OCI-LY1 (cell line): ENCODE results near the gene SMCHD1.

Source experiments
- H2AFZ ChIP-seq: fragments of 200-600 bp; sonication (generic), shearing (Covaris generic); 2 replicates; pipeline ENCODE4 v1.6.0; 2014; ENCODE audit warnings: antibody characterized with exemption, mild to moderate bottlenecking, low read length
- H3F3A ChIP-seq: fragments of 200-600 bp; sonication (generic), shearing (Covaris generic); 2 replicates; pipeline ENCODE4 v1.6.0; 2014; ENCODE audit warnings: mild to moderate bottlenecking, antibody characterized with exemption, low read length, moderate library complexity; ENCODE audit not compliant: insufficient read depth
- H3K27ac ChIP-seq: fragments of 200-600 bp; sonication (generic); 2 replicates; pipeline ENCODE4 v1.5.1; 2014; ENCODE audit warnings: low read length, mixed run types, mild to moderate bottlenecking, low read depth; ENCODE audit not compliant: poor library complexity, severe bottlenecking
- H3K27me3 ChIP-seq: fragments of 200-600 bp; sonication (generic); 2 replicates; pipeline ENCODE4 v1.6.0; 2014; ENCODE audit warnings: antibody characterized with exemption, mild to moderate bottlenecking, low read length, moderate library complexity; ENCODE audit not compliant: insufficient read depth
- H3K36me3 ChIP-seq: fragments of 200-600 bp; sonication (generic); 2 replicates; pipeline ENCODE4 v1.6.1; 2014; ENCODE audit warnings: mild to moderate bottlenecking, antibody characterized with exemption, low read length, moderate library complexity, mixed read lengths; ENCODE audit not compliant: insufficient read depth
- H3K4me1 ChIP-seq: fragments of 200-600 bp; sonication (generic); 2 replicates; pipeline ENCODE4 v1.5.1; 2014; ENCODE audit warnings: mild to moderate bottlenecking, low read length, moderate library complexity; ENCODE audit not compliant: insufficient read depth, severe bottlenecking
- H3K4me2 ChIP-seq: fragments of 200-600 bp; sonication (generic), shearing (Covaris generic); 2 replicates; pipeline ENCODE4 v1.6.1; 2014; ENCODE audit warnings: low read length
- H3K4me3 ChIP-seq: fragments of 200-600 bp; sonication (generic); 2 replicates; pipeline ENCODE4 v1.5.1; 2014; ENCODE audit warnings: low read length, low read depth, mild to moderate bottlenecking, mixed read lengths; ENCODE audit not compliant: poor library complexity, severe bottlenecking
- H3K79me2 ChIP-seq: fragments of 200-600 bp; shearing (Covaris generic); 2 replicates; pipeline ENCODE4 v1.6.1; 2016; ENCODE audit warnings: mixed run types, low read length, mixed read lengths; ENCODE audit not compliant: insufficient read depth
- H3K9ac ChIP-seq: fragments of 200-600 bp; sonication (generic), shearing (Covaris generic); 2 replicates; pipeline ENCODE4 v1.6.1; 2014; ENCODE audit warnings: mild to moderate bottlenecking, low read length, mixed read lengths
- H3K9me2 ChIP-seq: fragments of 200-600 bp; sonication (generic), shearing (Covaris generic); 2 replicates; pipeline ENCODE4 v1.6.1; 2014; ENCODE audit warnings: low read depth, mild to moderate bottlenecking, low read length, mixed read lengths
- H3K9me3 ChIP-seq: fragments of 200-600 bp; shearing (Covaris generic); 2 replicates; pipeline ENCODE4 v1.6.1; 2014; ENCODE audit warnings: low read length, mixed read lengths
- H4K20me1 ChIP-seq: fragments of 200-600 bp; sonication (generic), shearing (Covaris generic); 2 replicates; pipeline ENCODE4 v1.6.0; 2016; ENCODE audit warnings: mild to moderate bottlenecking, low read length; ENCODE audit not compliant: insufficient read depth
- EZH2 ChIP-seq: fragments of 200-600 bp; sonication (generic), shearing (Covaris generic); IDR thresholded peaks from 2 replicates; pipeline ENCODE4 v1.8.0; 2017; ENCODE audit warnings: borderline replicate concordance, mixed run types, mild to moderate bottlenecking, antibody characterized with exemption, low read length, moderate library complexity, mixed read lengths
- TF ChIP-seq, protein P1 (sequence below): fragments of 200-600 bp; sonication (generic), shearing (Covaris generic); IDR thresholded peaks from 2 replicates; pipeline ENCODE4 v1.5.1; 2017; ENCODE audit warnings: mild to moderate bottlenecking, antibody characterized with exemption, low read length, moderate library complexity, mixed read lengths

The SMCHD1 gene

DNA sequence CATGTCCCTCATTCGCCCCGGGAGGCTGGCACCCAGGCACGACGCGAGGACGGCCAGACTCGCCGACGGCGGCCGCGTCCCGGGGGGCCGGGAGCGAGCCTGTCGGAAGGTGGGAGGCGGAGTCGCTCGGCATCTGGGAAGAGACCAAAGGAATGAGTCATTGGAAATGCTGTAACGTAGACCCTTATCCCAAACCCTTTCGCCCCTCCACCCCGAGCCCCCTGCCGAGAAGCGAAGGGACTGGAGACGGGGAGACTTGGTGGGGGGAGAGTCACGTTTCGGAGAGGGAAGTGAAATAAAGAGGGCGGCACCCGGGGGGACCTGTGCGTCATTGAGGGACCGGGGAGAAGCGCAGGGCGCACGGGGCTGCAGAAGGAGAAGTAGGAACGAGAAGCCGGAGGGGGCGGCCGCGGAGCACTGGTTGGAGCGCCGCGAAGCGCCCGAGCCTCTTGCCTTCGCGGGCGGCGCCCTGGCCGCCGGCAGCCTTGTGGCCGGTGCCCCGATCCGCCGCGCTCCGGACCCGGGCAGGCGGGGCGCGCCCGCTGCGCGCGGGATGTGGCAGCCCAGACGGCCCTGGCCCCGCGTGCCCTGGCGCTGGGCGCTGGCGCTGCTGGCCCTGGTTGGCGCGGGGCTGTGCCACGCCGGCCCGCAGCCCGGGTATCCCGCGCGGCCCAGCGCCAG is 191.2 kb downstream of the SMCHD1 start, which contains the start of gene EMILIN2:
Gene EMILIN2 (plus strand): TSS at position 371 of the 681 bp plus-strand sequence. CDS start 183 bp downstream, at position 554.
- Histone ChIP-seq H3K4me1 (no peaks in the 10 kb centered on the region), H3K9me3 (no peaks in the 10 kb centered on the region), H2AFZ (no peak within 1 kb of the TSS), H3K79me2 (no peaks in the 10 kb centered on the region), H3F3A (no peaks in the 10 kb centered on the region), H3K9me2 (no peaks in the 10 kb centered on the region), H3K27ac (no peak within 1 kb of the TSS), H3K4me2 (peak within 1 kb of the TSS; percentile 34; the same call in 1 of the 2 replicates), H3K36me3 (no peaks in the 10 kb centered on the region), H3K27me3 (no peaks in the 10 kb centered on the region; the same call in 1 of the 2 replicates), H3K4me3 (no peak within 1 kb of the TSS), H4K20me1 (no peaks in the 10 kb centered on the region), H3K9ac (no peak within 1 kb of the TSS)
- TF ChIP-seq EZH2 = no peak
- TF ChIP-seq, protein P1, sequence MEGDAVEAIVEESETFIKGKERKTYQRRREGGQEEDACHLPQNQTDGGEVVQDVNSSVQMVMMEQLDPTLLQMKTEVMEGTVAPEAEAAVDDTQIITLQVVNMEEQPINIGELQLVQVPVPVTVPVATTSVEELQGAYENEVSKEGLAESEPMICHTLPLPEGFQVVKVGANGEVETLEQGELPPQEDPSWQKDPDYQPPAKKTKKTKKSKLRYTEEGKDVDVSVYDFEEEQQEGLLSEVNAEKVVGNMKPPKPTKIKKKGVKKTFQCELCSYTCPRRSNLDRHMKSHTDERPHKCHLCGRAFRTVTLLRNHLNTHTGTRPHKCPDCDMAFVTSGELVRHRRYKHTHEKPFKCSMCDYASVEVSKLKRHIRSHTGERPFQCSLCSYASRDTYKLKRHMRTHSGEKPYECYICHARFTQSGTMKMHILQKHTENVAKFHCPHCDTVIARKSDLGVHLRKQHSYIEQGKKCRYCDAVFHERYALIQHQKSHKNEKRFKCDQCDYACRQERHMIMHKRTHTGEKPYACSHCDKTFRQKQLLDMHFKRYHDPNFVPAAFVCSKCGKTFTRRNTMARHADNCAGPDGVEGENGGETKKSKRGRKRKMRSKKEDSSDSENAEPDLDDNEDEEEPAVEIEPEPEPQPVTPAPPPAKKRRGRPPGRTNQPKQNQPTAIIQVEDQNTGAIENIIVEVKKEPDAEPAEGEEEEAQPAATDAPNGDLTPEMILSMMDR = no peak

DNA sequence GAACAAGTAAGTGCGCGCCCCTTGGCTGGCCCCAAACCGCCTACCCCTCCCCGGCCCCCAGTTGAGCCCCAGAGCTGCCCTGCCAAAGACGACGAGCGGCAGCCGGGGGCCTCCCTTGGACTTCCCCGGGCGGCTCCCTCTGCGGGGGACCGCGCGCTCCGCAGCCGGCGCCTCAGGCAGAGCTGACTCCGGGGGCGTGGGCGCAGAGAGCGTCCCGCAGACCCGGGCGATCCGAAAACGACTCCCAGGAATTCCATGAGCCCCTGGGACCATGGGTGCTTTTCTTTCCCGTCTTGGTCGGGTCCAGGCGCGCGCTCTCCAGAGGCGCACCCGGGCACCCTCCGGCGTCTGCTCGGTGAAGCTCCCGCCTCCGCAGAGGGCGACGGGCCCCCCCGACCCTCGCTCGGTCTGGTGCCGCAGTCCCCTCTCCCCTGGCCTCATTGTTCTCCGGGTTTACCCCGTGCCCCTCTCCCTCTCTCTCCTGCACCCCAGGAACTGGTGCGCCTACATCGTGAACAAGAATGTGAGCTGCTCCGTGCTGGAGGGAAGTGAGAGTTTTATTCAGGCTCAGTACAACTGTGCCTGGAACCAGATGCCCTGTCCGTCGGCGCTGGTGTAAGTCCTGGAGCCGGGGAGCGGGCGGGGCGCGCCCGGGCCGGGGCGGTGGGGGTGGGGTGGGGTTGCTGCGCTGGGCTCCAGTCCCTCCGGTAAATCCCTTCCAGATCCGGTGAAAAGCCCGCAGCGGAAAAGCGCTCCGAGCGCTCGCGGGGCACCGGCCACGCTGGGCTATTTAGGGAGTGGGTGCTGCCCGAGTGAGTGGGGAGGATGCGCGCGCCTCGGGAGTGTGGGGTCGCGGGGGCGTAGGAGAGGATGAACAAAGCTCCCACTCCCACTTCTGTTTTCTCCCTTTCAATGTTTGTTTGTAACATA is 192.1 kb downstream of the SMCHD1 start:
- Histone ChIP-seq H2AFZ (no peak overlapping the region), H3K27me3 (no peaks in the 10 kb centered on the region; the same call in 1 of the 2 replicates), H3K27ac (no peak overlapping the region), H3K9ac (no peak overlapping the region), H3F3A (no peaks in the 10 kb centered on the region), H3K4me1 (no peaks in the 10 kb centered on the region), H3K4me3 (no peak overlapping the region), H3K9me3 (no peaks in the 10 kb centered on the region), H4K20me1 (no peaks in the 10 kb centered on the region), H3K36me3 (no peaks in the 10 kb centered on the region), H3K79me2 (no peaks in the 10 kb centered on the region), H3K9me2 (no peaks in the 10 kb centered on the region), H3K4me2 (no peak overlapping the region)
- TF ChIP-seq, protein P1 = no peak
- TF ChIP-seq EZH2 = no peak

DNA sequence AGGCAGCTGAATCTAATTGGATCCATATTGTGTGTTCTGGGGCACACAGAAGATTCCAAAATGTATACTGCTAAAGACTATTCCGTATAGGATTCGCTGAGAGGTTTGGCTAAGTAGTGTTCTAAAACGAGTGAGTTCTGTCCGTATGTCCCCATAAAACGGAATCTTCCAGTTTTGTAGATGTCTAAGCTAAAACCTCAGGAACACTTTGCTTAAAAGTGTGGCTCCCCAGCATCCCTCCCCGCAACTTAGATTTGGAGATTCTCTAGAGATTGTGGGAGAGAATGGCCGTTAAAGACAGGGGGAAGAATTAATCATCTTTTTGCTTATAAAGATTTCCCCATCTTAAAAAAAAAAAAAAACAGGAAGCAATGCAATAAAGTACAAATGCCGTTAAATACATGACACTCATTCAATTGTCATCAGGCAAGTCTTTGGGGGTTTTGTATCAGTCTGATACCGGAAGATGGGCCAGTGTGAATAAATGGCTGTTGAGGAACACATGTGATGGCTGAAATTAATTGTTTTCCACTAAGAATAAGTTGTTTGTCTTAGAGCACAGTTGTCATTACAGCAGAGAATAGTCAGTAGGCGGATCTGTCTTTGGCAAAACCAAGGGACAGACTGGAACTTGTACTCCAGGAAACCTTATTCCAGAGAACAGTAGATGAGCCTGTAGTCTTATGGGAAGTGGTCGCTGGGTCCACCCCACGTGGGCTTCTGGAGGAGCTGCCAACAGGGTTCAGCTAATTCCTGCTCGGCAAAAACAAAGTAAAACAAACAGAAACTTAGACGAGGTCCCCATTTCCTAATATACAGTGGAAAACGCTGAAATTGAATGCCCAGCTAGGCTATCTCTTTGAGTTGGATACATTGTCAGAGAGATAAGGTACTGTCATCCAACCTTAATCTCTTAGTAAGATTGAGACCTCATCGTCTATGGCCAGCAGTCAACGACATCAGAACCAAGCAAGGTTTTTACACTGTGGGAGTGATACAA is 193.0 kb downstream of the SMCHD1 start:
- no peak overlapping the region for H3K9ac ChIP-seq
- TF ChIP-seq EZH2 = no peak
- TF ChIP-seq, protein P1 = no peak
- no peaks in the 10 kb centered on the region for H3K9me3 ChIP-seq
- H3K9me2 ChIP-seq = no peaks in the 10 kb centered on the region
- no peak overlapping the region for H3K4me3 ChIP-seq
- H3K4me2 ChIP-seq = no peak overlapping the region
- no peaks in the 10 kb centered on the region; the same call in 1 of the 2 replicates for H3K27me3 ChIP-seq
- no peaks in the 10 kb centered on the region for H3K4me1 ChIP-seq
- H3K36me3 ChIP-seq = no peaks in the 10 kb centered on the region
- no peaks in the 10 kb centered on the region for H3F3A ChIP-seq
- no peak overlapping the region for H2AFZ ChIP-seq
- H3K79me2 ChIP-seq = no peaks in the 10 kb centered on the region
- no peaks in the 10 kb centered on the region for H4K20me1 ChIP-seq
- H3K27ac ChIP-seq = no peak overlapping the region
